Lower leg skin (tissue), 4 donors: ENCODE measurements around the gene BICRA. TPM values are rescaled to one million over a fixed set of nuclear protein-coding genes. Genes with fewer than 3 reads are reported as not detected.

Experiments
- DNase-seq, 2 donors: peaks; one replicate each; pipeline ENCODE4 v3.0.0-alpha.2; 2019; ENCODE audit warnings: low spot score in 2 of 2
- H3K4me3 ChIP-seq: fragments of 200-600 bp; sonication (generic); 2 replicates; pipeline ENCODE4 v1.5.1; 2017; ENCODE audit warnings: mild to moderate bottlenecking, low read depth; ENCODE audit not compliant: poor library complexity, severe bottlenecking
- CTCF ChIP-seq, 3 donors: fragments of 450-650 bp; IDR thresholded peaks; one replicate each; pipeline ENCODE4 v1.5.1; 2016; ENCODE audit warnings: antibody characterized with exemption in 3 of 3, mild to moderate bottlenecking in 3 of 3, moderate library complexity in 2 of 3
- POLR2A ChIP-seq, 2 donors: fragments of 450-650 bp; IDR thresholded peaks; one replicate each; pipeline ENCODE4 v1.6.1; 2016 to 2017; ENCODE audit warnings: antibody characterized with exemption in 2 of 2, mild to moderate bottlenecking in 1 of 2, moderate library complexity in 1 of 2
- WGBS, 2 donors: methylation state at CpG; one replicate each; pipeline ENCODE4 v1.1.5; 2018; 5-methylcytosine and 5-hydroxymethylcytosine counted together
- intact Hi-C: fragments of 100-400 bp; cut with DNase I; formaldehyde crosslinking; loops from one replicate; pipeline ENCODE4 v1.15.0; 2023; ENCODE audit warnings: low total_unique reads
- total RNA-seq, 4 donors: library from RNA; depleted of rRNA; stranded (reverse); fragments of >200 nt; gene quantifications; one replicate each; pipeline ENCODE4 v1.1.0, GENCODE V29; 2016

The BICRA gene
- total RNA-seq, 4 donors from 2014 or later, result 12.5 to 25.4 (median 18.4) TPM

- intact Hi-C loops, result loop anchor here (10.0 kb wide), 1 partner anchor 406 kb away; no protein-coding TSS in a partner anchor
Observed at GRCh38 chr19:47700934-47701716, 92.2 kb downstream of the BICRA start.

GRCh38 chr19:47701717-47702552 lies 93.0 kb downstream of the BICRA start:
- DNase-seq, result no peak
- 94% methylated on average over 78 to 86 of the region's 91 CpGs for WGBS, 2 donors
- intact Hi-C loops, result loop anchor here (10.0 kb wide), 1 partner anchor 407 kb away; no protein-coding TSS in a partner anchor
- H3K4me3 ChIP-seq, result no peak overlapping the region
- no peak for TF ChIP-seq POLR2A (IDR thresholded peaks at IDR 0.05)
- TF ChIP-seq CTCF (IDR thresholded peaks at IDR 0.05), result no peak

More at GRCh38 chr19:47700934-47701716, 92.2 kb downstream of the BICRA start:
- no peak overlapping the region for H3K4me3 ChIP-seq
- WGBS, 2 donors, result 89 to 92% methylated on average over 42 to 43 of the region's 43 CpGs
- DNase-seq, result no peak
- TF ChIP-seq POLR2A (IDR thresholded peaks at IDR 0.05), result no peak

GRCh38 chr19:47702671-47703070 lies 93.7 kb downstream of the BICRA start:
- intact Hi-C loops, result loop anchor here (10.0 kb wide), 1 partner anchor 408 kb away; no protein-coding TSS in a partner anchor

GRCh38 chr19:47703301-47703700 lies 94.4 kb downstream of the BICRA start:
- H3K4me3 ChIP-seq, result no peak overlapping the region
- 86 to 99% methylated on average over 5 of the region's 5 CpGs for WGBS, 2 donors
- no peak for DNase-seq
- TF ChIP-seq CTCF (IDR thresholded peaks at IDR 0.05), result no peak
- TF ChIP-seq POLR2A (IDR thresholded peaks at IDR 0.05), result no peak
- intact Hi-C loops, result loop anchor here (10.0 kb wide), 1 partner anchor 408 kb away; no protein-coding TSS in a partner anchor

More at GRCh38 chr19:47702671-47703070, 93.7 kb downstream of the BICRA start:
- DNase-seq, result no peak
- no peak for TF ChIP-seq POLR2A (IDR thresholded peaks at IDR 0.05)
- TF ChIP-seq CTCF (IDR thresholded peaks at IDR 0.05), result no peak
- WGBS, 2 donors, result 77 to 83% methylated on average over 18 of the region's 18 CpGs
- H3K4me3 ChIP-seq, result no peak overlapping the region

GRCh38 chr19:47704024-47704423 lies 95.1 kb downstream of the BICRA start:
- WGBS, 2 donors, result 88% methylated on average over 11 of the region's 11 CpGs

More at GRCh38 chr19:47704024-47704423, 95.1 kb downstream of the BICRA start:
- TF ChIP-seq CTCF (IDR thresholded peaks at IDR 0.05) (no peak), POLR2A (IDR thresholded peaks at IDR 0.05) (no peak)
- intact Hi-C loops, result loop anchor here (10.0 kb wide), 1 partner anchor 409 kb away; no protein-coding TSS in a partner anchor
- no peak for DNase-seq
- H3K4me3 ChIP-seq, result no peak overlapping the region
